SK-N-MC (cell line): ENCODE results near the gene SYNE1.
"Not testable (repeated sequence)": the region's sequence is repeated elsewhere in the genome, so short reads cannot be mapped to it uniquely, and the experiment has no call there.

Source experiments
- DNase-seq: peaks from one replicate; pipeline ENCODE4 v3.0.0-alpha.2; 2011; ENCODE audit warnings: low read depth, low spot score
- H3K27ac ChIP-seq: fragments of 200-600 bp; sonication (generic); 2 replicates; pipeline ENCODE4 v1.5.1; 2016; ENCODE audit warnings: mixed run types
- H3K36me3 ChIP-seq: fragments of 200-600 bp; sonication (generic); 2 replicates; pipeline ENCODE4 v1.6.1; 2017; ENCODE audit warnings: antibody characterized with exemption, low read length, mixed read lengths; ENCODE audit not compliant: insufficient read depth
- H3K4me3 ChIP-seq: fragments of 200-600 bp; sonication (generic); 2 replicates; pipeline ENCODE4 v1.5.1; 2016
- H3K9ac ChIP-seq: fragments of 200-600 bp; sonication (generic); 2 replicates; pipeline ENCODE4 v1.8.0; 2017; ENCODE audit warnings: mixed run types, mixed read lengths; ENCODE audit not compliant: insufficient read length
- H3K9me3 ChIP-seq: fragments of 200-600 bp; sonication (generic); 2 replicates; pipeline ENCODE4 v1.6.1; 2017; ENCODE audit warnings: low read depth, mild to moderate bottlenecking, antibody characterized with exemption, low read length, moderate library complexity, mixed read lengths
- EZH2 ChIP-seq: fragments of 200-600 bp; sonication (generic); IDR thresholded peaks from one replicate; pipeline ENCODE4 v1.6.1; 2017; ENCODE audit warnings: antibody characterized with exemption
- FOXP2 ChIP-seq: optimal IDR thresholded peaks from 2 replicates; pipeline ENCODE3; 2011; ENCODE audit warnings: mild to moderate bottlenecking, moderate library complexity; ENCODE audit not compliant: insufficient read depth; ENCODE audit errors: extremely low read length, control extremely low read depth
- POLR2AphosphoS5 ChIP-seq: IDR thresholded peaks from 2 replicates; pipeline ENCODE4 v1.6.1; 2012; ENCODE audit warnings: mild to moderate bottlenecking, low read depth, low read length, borderline replicate concordance

The SYNE1 gene

GRCh38 chr6:152669895-152670294 is 32.7 kb upstream of the SYNE1 start:
- TF ChIP-seq POLR2AphosphoS5 (no peak), EZH2 (no peak), FOXP2 (no peak)

DNA sequence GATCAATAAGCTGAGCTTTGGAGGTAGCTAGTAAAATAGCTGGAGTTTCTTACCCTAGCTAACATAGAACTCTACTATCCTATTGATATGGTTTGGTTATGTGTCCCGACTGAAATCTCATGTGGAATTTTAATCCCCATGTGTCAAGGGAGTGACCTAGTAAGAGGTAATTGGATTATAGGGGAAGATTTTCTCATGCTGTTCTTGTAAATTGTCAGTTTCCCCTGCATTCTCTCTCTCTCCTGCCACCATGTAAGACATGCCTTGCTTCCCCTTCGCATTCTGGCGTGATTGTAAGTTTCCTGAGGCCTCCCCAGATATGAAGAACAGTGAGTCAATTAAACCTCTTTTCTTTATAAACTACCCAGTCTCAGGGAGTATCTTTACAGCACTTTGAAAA is 24.6 kb upstream of the SYNE1 start:
- TF ChIP-seq POLR2AphosphoS5 (no peak), EZH2 (no peak), FOXP2 (no peak)
- no peak for DNase-seq
- no peak overlapping the region for H3K27ac ChIP-seq
- no peaks in the 10 kb centered on the region for H3K36me3 ChIP-seq
- no peaks in the 10 kb centered on the region for H3K9me3 ChIP-seq
- no peak overlapping the region for H3K4me3 ChIP-seq
- no peak overlapping the region for H3K9ac ChIP-seq

More at GRCh38 chr6:152669895-152670294, 32.7 kb upstream of the SYNE1 start:
- no peaks in the 10 kb centered on the region for H3K36me3 ChIP-seq
- peak; percentile 32 for DNase-seq
- no peaks in the 10 kb centered on the region for H3K9me3 ChIP-seq
- H3K27ac ChIP-seq = no peak overlapping the region
- no peak overlapping the region for H3K4me3 ChIP-seq
- no peak overlapping the region for H3K9ac ChIP-seq

- Histone ChIP-seq H3K4me3 (no peak overlapping the region), H3K27ac (no peak overlapping the region), H3K9ac (no peak overlapping the region), H3K36me3 (no peaks in the 10 kb centered on the region), H3K9me3 (no peaks in the 10 kb centered on the region)
- TF ChIP-seq FOXP2 = no peak
- no peak for TF ChIP-seq EZH2
- no peak for TF ChIP-seq POLR2AphosphoS5
- no peak for DNase-seq
These were observed 14.8 kb upstream of the SYNE1 start for GRCh38 chr6:152651986-152652385.

GRCh38 chr6:152648105-152648504 is 10.9 kb upstream of the SYNE1 start:
- no peak for DNase-seq
- TF ChIP-seq POLR2AphosphoS5 (no peak), FOXP2 (no peak), EZH2 (no peak)

DNA sequence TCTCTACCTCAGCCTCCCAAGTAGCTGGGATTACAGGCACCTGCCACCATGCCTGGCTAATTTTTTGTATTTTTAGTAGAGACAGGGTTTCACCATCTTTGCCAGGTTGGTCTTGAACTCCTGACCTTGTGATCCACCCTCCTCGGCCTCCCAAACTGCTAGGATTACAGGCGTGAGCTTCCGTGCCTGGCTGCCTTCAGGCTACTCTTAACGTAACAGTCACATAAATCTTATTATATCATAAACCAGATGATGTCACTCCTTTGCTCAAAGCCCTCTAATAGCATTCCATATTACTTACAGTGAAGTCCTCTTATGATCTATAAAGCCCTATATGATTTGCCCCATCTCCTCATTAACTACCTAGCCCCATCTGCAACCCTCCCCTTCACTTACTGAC is 9.6 kb upstream of the SYNE1 start:
- not testable (repeated sequence) for H3K4me3 ChIP-seq, DNase-seq, H3K9ac ChIP-seq, H3K27ac ChIP-seq, H3K36me3 ChIP-seq, H3K9me3 ChIP-seq

More at GRCh38 chr6:152648105-152648504, 10.9 kb upstream of the SYNE1 start:
- H3K9me3 ChIP-seq = no peaks in the 10 kb centered on the region
- H3K36me3 ChIP-seq = no peaks in the 10 kb centered on the region
- no peak overlapping the region for H3K9ac ChIP-seq
- H3K4me3 ChIP-seq = no peak overlapping the region
- no peak overlapping the region for H3K27ac ChIP-seq

DNA sequence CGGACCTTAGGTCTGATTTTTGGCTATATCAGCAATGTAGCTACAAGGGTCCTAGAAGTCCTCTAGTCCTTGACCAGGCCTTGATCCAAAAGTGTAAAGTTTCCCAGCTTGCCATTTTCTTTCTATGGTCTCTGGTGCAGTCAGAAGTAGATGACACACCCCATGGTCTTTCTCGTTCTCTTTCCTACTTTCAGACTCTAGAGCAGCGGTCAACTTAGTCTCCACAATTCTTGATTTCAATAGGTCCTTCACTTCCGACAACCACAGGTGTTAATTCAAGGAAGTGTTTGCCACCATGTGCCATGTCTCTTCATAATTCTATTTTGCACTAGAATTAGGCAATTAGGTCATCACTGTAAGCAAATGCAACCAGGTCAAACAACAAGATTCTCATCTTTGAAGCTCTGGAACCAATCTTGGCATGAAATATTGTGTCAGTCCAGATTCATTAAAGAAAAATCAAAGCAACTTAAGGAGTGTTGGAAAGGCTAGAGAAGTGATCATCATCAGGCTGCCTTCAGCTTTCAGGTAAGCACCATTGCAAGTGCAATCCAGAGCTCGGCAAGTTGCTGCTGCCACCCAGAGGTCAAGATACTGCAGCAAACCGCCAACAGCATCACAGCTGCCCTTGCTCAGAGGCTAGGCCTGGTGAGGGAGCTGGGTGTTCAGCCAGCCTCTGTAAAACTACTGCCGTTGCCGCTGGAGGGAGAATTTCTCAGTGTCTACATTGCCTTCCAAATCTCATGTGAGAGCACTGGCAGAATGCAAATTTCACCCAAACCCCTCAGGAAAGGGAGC is 5.6 kb upstream of the SYNE1 start:
- H3K4me3 ChIP-seq = no peak overlapping the region
- H3K9ac ChIP-seq = no peak overlapping the region
- no peaks in the 10 kb centered on the region for H3K36me3 ChIP-seq
- no peak for DNase-seq
- H3K9me3 ChIP-seq = no peaks in the 10 kb centered on the region
- no peak for TF ChIP-seq FOXP2
- TF ChIP-seq EZH2 = no peak
- TF ChIP-seq POLR2AphosphoS5 = no peak
- H3K27ac ChIP-seq = no peak overlapping the region

DNA sequence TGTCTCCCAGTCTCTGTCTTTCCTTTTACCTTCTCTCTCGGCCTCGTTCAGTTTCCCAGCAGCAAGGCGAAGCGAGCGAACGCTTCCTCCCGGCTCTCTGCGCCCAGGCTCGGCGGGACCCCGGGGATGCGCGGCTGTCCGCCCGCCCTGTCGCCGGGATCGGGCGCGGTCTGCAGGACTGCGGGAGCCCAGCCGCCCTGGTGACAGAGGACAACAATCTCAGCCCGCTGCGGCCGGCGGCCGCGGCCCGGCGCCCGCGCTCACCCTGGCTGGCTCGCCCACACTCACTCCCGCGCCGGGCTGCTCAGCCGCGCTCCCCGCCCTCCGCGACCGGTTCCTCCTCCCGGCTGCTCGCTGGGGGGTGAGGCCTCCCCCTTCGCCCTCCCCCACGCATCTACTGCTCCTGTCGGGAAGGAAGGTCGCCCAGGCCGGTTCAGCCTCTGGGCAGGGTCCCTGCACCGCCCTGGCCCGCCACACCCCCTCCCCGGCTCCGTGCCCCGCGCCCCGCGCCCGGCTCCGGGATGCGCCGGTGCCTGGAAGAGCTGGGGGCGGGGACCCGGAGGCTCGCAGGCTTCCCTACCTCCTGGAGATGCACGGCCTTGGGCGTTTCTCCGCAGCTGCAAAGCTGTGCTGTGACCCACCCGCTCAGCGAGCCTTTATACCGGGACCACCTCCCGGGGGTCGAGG is 410 bp downstream of the SYNE1 start:
- no peak overlapping the region for H3K27ac ChIP-seq
- TF ChIP-seq EZH2 (no peak), FOXP2 (no peak), POLR2AphosphoS5 (no peak)
- H3K9me3 ChIP-seq = no peaks in the 10 kb centered on the region
- H3K4me3 ChIP-seq = peak overlapping the region; percentile 79
- no peak overlapping the region for H3K9ac ChIP-seq
- no peaks in the 10 kb centered on the region for H3K36me3 ChIP-seq
- no peak for DNase-seq

GRCh38 chr6:152636021-152636608 is 1.0 kb downstream of the SYNE1 start:
- H3K9ac ChIP-seq = no peak overlapping the region
- DNase-seq = no peak
- H3K36me3 ChIP-seq = no peaks in the 10 kb centered on the region
- H3K9me3 ChIP-seq = no peaks in the 10 kb centered on the region
- TF ChIP-seq POLR2AphosphoS5 (no peak), EZH2 (no peak), FOXP2 (no peak)
- H3K4me3 ChIP-seq = peak overlapping the region; percentile 79
- no peak overlapping the region for H3K27ac ChIP-seq

GRCh38 chr6:152634773-152635172 is 2.4 kb downstream of the SYNE1 start:
- H3K9ac ChIP-seq = no peak overlapping the region
- H3K27ac ChIP-seq = no peak overlapping the region
- TF ChIP-seq POLR2AphosphoS5 (no peak), FOXP2 (no peak), EZH2 (no peak)

More at GRCh38 chr6:152634773-152635172, 2.4 kb downstream of the SYNE1 start:
- no peak for DNase-seq
- H3K9me3 ChIP-seq = no peaks in the 10 kb centered on the region
- no peaks in the 10 kb centered on the region for H3K36me3 ChIP-seq
- H3K4me3 ChIP-seq = no peak overlapping the region
